ENCODE data around the gene SPATA31C1.
"Not testable (repeated sequence)": the region's sequence is repeated elsewhere in the genome, so short reads cannot be mapped to it uniquely, and the experiment has no call there.

Gene SPATA31C1

DNA sequence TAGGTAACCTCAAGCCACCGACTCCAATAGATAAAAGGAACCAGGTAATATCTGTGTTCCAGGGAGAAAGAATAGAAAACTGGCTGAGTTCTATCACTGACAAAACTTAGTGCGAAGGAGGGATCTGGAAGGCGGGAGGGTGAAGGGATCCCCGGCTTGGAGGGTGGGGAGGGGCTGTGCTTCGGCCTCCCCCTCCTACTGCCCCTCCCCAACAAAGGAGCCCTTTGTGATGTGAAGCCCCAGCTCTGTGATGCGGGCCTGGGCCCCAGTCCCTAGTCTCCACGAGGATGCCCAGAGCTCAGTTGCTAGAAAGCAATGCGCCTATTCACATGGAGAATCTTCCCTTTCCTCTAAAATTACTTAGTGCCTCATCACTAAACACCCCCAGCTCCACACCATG lies at the start of gene SPATA31C1:
TSS of gene SPATA31C1 (plus strand) at position 301 of the 400 bp plus-strand sequence.
- in situ Hi-C loops (cut with HindIII; ENCODE audit: low sequenced_read_pairs) = not testable (repeated sequence)

GRCh38 chr9:87868175-87868574 lies 49.6 kb upstream of the SPATA31C1 start:
- in situ Hi-C loops (cut with HindIII; ENCODE audit: low sequenced_read_pairs) = no loop called here

DNA sequence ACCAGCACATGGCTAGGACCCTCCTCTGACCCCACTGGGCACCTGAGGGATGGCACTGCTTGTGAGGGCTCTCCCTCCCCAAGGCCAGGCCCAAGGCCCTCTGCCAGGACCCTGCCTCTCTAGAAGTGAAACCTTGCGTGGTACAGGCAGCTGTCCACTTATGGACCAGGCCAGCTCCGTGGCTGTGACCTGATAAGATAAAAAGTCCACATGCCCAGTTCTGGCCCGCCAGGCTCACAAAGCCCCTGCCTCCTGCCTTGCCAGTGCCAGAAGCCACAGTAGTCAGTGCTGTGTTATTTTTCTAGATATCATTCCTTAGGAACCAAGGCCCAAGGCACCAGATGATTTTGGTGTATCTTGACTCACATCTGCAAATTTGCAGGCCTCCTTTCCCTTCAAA lies 49.1 kb upstream of the SPATA31C1 start:
- in situ Hi-C loops (cut with HindIII; ENCODE audit: low sequenced_read_pairs) = no loop called here

DNA sequence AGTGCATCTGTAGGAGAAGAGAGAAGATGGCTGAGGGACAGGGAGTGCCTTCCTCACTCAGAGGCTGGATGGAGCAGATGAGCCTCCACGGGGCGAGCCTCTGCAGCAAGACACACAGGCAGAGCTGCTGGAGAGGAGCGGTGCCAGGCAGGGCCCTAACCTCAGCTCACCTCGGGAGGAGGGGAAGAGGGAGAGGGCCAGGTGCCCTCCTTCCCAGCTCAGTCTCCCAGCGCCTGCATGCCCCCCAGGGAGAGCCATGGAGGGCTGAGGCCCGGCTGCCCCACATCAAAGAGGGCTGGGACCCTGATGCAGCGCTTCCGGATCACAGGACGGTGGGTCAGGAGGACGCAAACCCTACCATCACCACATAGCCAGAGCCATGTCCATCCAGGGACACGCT lies 48.7 kb upstream of the SPATA31C1 start:
- in situ Hi-C loops (cut with HindIII; ENCODE audit: low sequenced_read_pairs) = no loop called here

DNA sequence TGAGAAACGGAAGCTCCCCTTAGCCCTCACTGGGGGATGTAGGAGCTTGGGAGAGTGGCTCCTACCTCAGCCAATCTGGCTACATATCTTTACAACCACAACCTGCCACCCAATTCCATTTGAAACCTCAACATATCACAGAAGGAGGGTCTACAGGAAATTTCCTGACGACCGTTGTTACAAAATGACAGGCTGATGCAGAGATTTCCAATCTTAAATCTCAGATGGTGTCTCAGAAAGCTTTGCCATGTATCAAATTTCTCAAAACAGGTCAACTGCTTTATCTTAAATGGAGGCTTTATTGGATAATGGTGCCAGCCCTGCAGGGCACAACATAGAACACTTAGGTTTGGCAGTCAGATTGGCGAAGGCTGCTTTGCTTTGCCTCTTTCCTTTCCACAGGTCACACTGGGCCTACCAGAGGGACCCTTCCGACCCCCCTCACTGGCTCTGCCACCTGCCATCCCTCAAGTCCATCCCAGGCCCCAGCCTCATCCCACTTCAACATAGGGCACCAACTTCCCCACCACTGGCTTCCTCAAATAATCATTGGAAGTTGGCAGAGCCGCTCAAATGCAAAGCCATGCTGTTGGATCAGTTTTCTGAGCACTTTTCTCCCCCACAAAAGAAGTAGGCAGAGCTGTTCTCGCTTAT lies 46.2 kb upstream of the SPATA31C1 start:
- in situ Hi-C loops (cut with HindIII; ENCODE audit: low sequenced_read_pairs) = no loop called here

- in situ Hi-C loops (cut with HindIII; ENCODE audit: low sequenced_read_pairs) = no loop called here
Observed at GRCh38 chr9:87872079-87872624, 45.6 kb upstream of the SPATA31C1 start.

- in situ Hi-C loops (cut with HindIII; ENCODE audit: low sequenced_read_pairs) = no loop called here
Observed at GRCh38 chr9:87873607-87874303, 44.0 kb upstream of the SPATA31C1 start.

GRCh38 chr9:87874304-87874623 lies 43.5 kb upstream of the SPATA31C1 start:
- in situ Hi-C loops (cut with HindIII; ENCODE audit: low sequenced_read_pairs) = no loop called here

- in situ Hi-C loops (cut with HindIII; ENCODE audit: low sequenced_read_pairs) = no loop called here
Observed at GRCh38 chr9:87875060-87875459, 42.7 kb upstream of the SPATA31C1 start.

GRCh38 chr9:87875831-87876545 lies 41.8 kb upstream of the SPATA31C1 start:
- in situ Hi-C loops (cut with HindIII; ENCODE audit: low sequenced_read_pairs) = no loop called here

GRCh38 chr9:87876708-87877107 lies 41.1 kb upstream of the SPATA31C1 start:
- in situ Hi-C loops (cut with HindIII; ENCODE audit: low sequenced_read_pairs) = no loop called here

DNA sequence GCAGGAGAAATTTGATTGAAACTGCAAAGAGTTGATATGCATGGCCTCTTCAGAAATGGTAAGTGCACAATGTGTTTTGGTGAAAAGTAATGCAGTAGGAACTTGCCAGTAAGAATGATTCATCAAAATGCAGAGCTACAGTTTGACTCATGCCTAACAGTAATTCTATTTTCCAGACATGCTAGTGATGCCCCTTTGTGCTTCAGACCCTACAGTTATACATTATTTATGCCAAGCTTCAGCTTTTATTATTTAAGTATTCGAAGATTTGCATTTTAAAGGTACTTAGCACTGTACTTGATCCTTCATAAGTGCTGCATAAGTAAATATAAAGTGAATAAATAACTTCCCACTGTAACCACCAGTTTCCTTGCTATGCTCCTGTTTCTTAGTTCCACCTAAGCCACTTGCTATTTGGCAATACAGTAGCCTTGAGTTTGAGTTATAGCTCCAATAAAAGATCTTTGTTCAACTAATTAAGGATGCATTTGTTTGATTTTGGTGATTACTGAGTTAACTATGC lies 38.7 kb upstream of the SPATA31C1 start:
- in situ Hi-C loops (cut with HindIII; ENCODE audit: low sequenced_read_pairs) = no loop called here

DNA sequence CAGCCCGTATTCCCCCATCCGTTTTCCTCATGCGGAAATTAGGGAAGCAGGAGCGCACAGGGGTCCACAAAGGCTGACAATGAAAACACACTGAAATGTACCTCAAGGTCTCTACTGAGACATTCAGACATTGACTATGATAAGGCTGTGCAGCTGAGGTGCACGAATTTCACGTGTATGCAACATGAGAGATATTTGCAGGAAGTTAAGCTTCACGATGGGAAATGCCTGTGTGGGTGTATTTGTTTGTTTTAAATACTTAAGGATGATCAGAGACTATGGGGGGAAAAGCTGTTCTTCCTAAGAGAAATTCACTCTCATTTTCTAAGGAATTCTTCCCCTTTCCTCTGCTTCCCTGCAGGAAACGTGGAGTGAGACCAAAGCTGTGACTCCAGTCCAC lies 37.6 kb upstream of the SPATA31C1 start:
- in situ Hi-C loops (cut with HindIII; ENCODE audit: low sequenced_read_pairs) = no loop called here

GRCh38 chr9:87880683-87881082 lies 37.1 kb upstream of the SPATA31C1 start:
- in situ Hi-C loops (cut with HindIII; ENCODE audit: low sequenced_read_pairs) = no loop called here

DNA sequence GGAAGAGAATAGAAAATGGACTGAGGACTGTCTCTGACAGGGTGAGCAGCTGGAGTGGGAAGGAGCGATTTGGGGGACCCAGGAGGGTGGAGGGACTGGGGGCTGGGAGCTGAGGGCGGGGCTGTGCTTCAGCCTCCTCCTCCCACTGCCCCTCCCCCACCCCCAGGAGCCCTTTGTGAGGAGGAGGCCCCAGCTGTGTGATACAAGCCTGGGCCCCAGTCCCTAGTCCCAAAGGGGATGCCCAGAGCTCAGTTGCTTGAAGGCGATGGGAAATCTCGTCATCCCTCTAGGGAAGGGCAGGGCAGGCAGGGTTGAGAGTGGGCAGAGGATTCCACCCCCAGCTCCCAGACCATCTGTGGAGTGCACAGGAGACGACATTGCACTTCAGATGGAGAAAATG lies 35.1 kb upstream of the SPATA31C1 start, which contains the start of gene SPATA31E1:
TSS of gene SPATA31E1 (plus strand) at position 251 of the 400 bp plus-strand sequence. CDS start at position 266, 15 bp downstream.
- in situ Hi-C loops (cut with HindIII; ENCODE audit: low sequenced_read_pairs) = no loop called here

DNA sequence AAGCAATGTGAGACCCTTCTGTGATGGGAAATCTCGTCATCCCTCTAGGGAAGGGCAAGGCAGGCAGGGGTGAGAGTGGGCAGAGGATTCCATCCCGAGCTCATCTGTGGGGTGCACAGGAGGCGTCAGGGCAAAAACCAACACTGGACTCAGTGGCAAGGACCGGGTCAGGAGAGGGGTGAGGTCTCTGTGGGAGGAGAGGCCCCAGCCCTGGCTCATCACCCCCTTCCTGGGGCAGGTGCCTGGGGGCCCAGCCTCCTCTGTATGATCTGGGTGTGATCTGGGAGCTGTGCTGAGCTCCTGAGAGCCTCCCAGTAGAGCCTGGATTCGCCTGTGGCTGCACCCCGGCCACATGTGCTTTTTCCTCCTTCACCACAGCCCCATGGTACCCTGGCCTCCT lies 34.5 kb upstream of the SPATA31C1 start:
- in situ Hi-C loops (cut with HindIII; ENCODE audit: low sequenced_read_pairs) = no loop called here

DNA sequence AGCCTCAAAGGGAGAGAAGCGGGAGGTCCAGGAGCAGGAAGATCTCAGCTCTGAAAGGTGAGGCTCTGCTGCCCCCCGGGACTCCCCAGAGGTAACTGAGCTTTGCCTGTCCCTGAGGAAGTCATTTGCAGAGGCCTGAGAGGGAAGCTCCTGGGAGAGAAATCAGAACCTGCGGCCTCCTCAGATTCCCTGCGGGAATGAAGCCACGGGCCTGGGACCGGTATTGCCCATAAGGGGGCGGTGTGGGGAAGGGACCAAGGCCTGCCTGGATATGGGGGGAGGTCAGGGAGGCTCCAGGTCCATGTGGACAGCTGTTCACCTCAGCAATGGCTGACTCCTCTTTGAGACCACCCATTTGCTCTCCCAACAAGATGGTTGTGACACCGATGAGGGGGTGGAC lies 33.8 kb upstream of the SPATA31C1 start:
- in situ Hi-C loops (cut with HindIII; ENCODE audit: low sequenced_read_pairs) = no loop called here

DNA sequence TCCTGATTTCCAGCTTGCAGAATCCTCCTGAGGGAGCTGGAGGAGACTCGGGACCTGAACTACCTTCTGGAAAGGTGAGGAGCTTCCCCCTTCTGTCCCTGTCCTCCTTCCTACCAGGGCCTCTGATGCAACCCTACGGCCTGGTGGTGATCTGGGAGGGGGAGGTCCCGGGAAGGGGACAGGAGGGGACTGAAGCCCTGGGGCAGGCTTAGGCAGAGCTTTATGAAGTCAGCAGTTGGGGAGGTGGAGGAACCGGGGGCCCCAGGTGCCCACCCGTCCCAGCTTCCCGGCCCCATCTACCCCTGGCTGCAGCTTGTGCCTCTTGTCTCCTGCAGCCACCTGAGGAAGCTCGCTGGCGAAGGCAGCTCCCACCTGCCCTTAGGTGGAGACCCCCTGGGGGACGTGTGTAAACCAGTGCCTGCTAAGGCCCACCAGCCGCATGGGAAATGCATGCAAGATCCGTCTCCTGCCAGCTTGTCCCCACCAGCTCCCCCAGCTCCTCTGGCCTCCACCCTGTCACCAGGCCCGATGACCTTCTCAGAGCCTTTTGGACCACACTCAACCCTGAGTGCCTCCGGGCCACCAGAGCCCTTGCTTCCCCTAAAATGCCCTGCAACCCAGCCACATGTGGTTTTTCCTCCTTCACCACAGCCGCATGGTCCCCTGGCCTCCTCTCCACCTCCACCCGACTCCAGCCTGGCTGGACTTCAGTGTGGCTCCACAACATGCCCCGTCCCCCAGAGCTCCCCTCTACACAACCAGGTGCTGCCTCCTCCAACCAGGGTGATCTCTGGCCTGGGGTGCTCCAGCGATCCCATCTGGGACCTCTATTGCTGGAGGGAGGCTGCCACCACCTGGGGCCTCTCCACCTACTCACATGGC lies 32.9 kb upstream of the SPATA31C1 start:
- in situ Hi-C loops (cut with HindIII; ENCODE audit: low sequenced_read_pairs) = no loop called here

DNA sequence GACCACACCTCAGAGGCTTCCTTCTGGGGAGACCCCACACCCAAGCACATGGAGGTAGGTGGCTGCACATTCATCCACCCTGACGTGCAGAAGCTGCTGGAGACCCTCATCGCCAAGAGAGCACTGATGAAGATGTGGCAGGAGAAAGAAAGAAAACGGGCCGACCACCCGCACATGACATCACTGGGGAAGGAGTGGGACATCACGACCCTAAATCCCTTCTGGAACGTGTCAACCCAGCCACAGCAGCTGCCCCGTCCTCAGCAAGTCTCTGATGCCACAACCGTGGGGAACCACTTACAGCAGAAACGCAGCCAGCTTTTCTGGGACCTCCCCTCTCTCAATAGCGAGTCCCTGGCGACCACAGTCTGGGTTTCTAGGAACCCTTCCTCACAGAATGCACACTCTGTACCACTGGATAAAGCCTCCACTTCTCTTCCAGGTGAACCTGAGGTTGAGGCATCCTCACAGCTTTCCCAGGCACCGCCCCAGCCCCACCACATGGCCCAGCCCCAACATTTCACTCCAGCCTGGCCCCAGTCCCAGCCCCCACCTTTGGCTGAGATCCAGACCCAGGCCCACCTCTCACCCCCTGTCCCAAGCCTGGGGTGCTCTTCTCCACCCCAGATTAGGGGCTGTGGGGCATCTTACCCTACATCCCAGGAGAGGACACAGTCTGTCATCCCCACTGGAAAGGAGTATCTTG lies 32.1 kb upstream of the SPATA31C1 start:
- in situ Hi-C loops (cut with HindIII; ENCODE audit: low sequenced_read_pairs) = no loop called here

Measured in endothelial cell of hepatic sinusoid (primary cell).